OCI-LY7 (cell line): ENCODE data around the gene COL23A1. TPM values are rescaled to one million over a fixed set of nuclear protein-coding genes. Genes with fewer than 3 reads are reported as not detected.

Source experiments
- BruUV-seq: library from RNA; stranded (reverse); fragments of 400-500 nt; replicated peaks from 2 replicates; lab custom pipeline; 2021; lab: Mats Ljungman, UMichigan
- CTCF ChIA-PET: fragments of 300-600 bp; sonication (Branson Sonifier 250); formaldehyde crosslinking; loops from one replicate; lab custom pipeline; 2022; ENCODE audit warnings: antibody characterized with exemption; ENCODE audit not compliant: unreplicated experiment; lab: Charles Lee
- POLR2A ChIA-PET: fragments of 300-600 bp; sonication (Branson Sonifier 250); formaldehyde crosslinking; loops from one replicate; lab custom pipeline; 2022; ENCODE audit warnings: antibody characterized with exemption; lab: Charles Lee
- DNase-seq: peaks from one replicate; pipeline ENCODE4 v3.0.0-alpha.2; 2015; ENCODE audit warnings: low spot score
- H2AFZ ChIP-seq: fragments of 200-600 bp; sonication (generic), shearing (Covaris generic); 2 replicates; pipeline ENCODE4 v1.6.1; 2014; ENCODE audit warnings: mild to moderate bottlenecking, antibody characterized with exemption, low read length, moderate library complexity
- H3K27ac ChIP-seq: fragments of 200-600 bp; sonication (generic); 2 replicates; pipeline ENCODE4 v1.5.1; 2014; ENCODE audit warnings: mixed run types, low read depth, mild to moderate bottlenecking, moderate library complexity, low read length, inconsistent platforms; ENCODE audit not compliant: poor library complexity, severe bottlenecking
- H3K36me3 ChIP-seq: fragments of 200-600 bp; sonication (generic); 2 replicates; pipeline ENCODE4 v1.6.1; 2014; ENCODE audit warnings: mild to moderate bottlenecking, antibody characterized with exemption, low read length, moderate library complexity, mixed read lengths; ENCODE audit not compliant: insufficient read depth
- H3K4me1 ChIP-seq: fragments of 200-600 bp; sonication (generic); 2 replicates; pipeline ENCODE4 v1.5.1; 2014; ENCODE audit warnings: mild to moderate bottlenecking, low read length; ENCODE audit not compliant: insufficient read depth, poor library complexity, severe bottlenecking
- H3K4me2 ChIP-seq: fragments of 200-600 bp; sonication (generic); 2 replicates; pipeline ENCODE4 v1.6.1; 2014; ENCODE audit warnings: mild to moderate bottlenecking, low read length
- H3K4me3 ChIP-seq: fragments of 200-600 bp; sonication (generic); 2 replicates; pipeline ENCODE4 v1.5.1; 2014; ENCODE audit warnings: mild to moderate bottlenecking, low read depth, low read length; ENCODE audit not compliant: poor library complexity, severe bottlenecking
- H3K79me2 ChIP-seq: fragments of 200-600 bp; sonication (generic); 2 replicates; pipeline ENCODE4 v1.6.1; 2016; ENCODE audit warnings: low read depth, mild to moderate bottlenecking, low read length, moderate library complexity, mixed read lengths; ENCODE audit not compliant: insufficient read depth
- H3K9me2 ChIP-seq: fragments of 200-600 bp; sonication (generic); 2 replicates; pipeline ENCODE4 v1.6.1; 2016; ENCODE audit warnings: mild to moderate bottlenecking, low read length, mixed read lengths; ENCODE audit not compliant: insufficient read depth
- H3K9me3 ChIP-seq: fragments of 200-600 bp; sonication (generic); 2 replicates; pipeline ENCODE4 v1.6.1; 2014; ENCODE audit warnings: mild to moderate bottlenecking, mixed run types, low read length, mixed read lengths
- H4K20me1 ChIP-seq: fragments of 200-600 bp; sonication (generic); 2 replicates; pipeline ENCODE4 v1.6.1; 2014; ENCODE audit warnings: mild to moderate bottlenecking, antibody characterized with exemption, low read length, moderate library complexity, mixed read lengths; ENCODE audit not compliant: insufficient read depth
- CTCF ChIP-seq: fragments of 200-600 bp; sonication (generic); conservative IDR thresholded peaks from 2 replicates; pipeline ENCODE4 v1.5.1; 2014; ENCODE audit warnings: mild to moderate bottlenecking, antibody characterized with exemption, low read length, moderate library complexity, mixed read lengths
- EZH2phosphoT487 ChIP-seq: fragments of 200-600 bp; sonication (generic); IDR thresholded peaks from 2 replicates; pipeline ENCODE4 v1.6.1; 2018; ENCODE audit warnings: low read depth, borderline replicate concordance, mild to moderate bottlenecking, mixed run types, antibody characterized with exemption, low read length, moderate library complexity, mixed read lengths
- intact Hi-C: fragments of 100-400 bp; cut with micrococcal nuclease; formaldehyde crosslinking; loops from one replicate; pipeline ENCODE4 v1.10.0; 2022; ENCODE audit not compliant: unreplicated experiment
- total RNA-seq, 2 experiments: library from RNA; depleted of rRNA in 1 of 2; stranded (reverse); fragments of >200 nt in 1 of 2; shearing (Covaris generic) in 1 of 2; gene quantifications; 2 replicates each; pipeline ENCODE4 v1.2.3, GENCODE V29; 2014 to 2022

Gene COL23A1
- total RNA-seq, 2 experiments from 2014 or later, result 0.53 TPM; not detected in 1

GRCh38 chr5:178204935-178205748 is 385.1 kb downstream of the COL23A1 start:
- peak; percentile 88 for DNase-seq
- H3K4me2 ChIP-seq, result peak overlapping the region; percentile 99
- intact Hi-C loops, result loop anchor here (2.0 kb wide), 1 partner anchor 28 kb away; the partner anchor contains the start of gene PHYKPL
- BruUV-seq, result no TSS peak
- peak overlapping the region; percentile 99 for H3K4me3 ChIP-seq
- peaks cover 57% of the 10 kb centered on the region for H3K36me3 ChIP-seq
- peak overlapping the region; percentile 82 for H3K27ac ChIP-seq
- ChIA-PET CTCF (no interaction called here), POLR2A (interaction anchor here (0.6 to 1.7 kb wide), 10 partner anchors 10 to 655 kb away, joined by 3 to 5 read pairs (median 3); partner anchors contain the start of gene ZNF354B)
- no peaks in the 10 kb centered on the region for H3K9me3 ChIP-seq
- H3K4me1 ChIP-seq, result peaks cover 20% of the 10 kb centered on the region
- H2AFZ ChIP-seq, result no peak overlapping the region
- peaks cover 62% of the 10 kb centered on the region for H3K79me2 ChIP-seq
- H3K9me2 ChIP-seq, result no peaks in the 10 kb centered on the region
- no peak for TF ChIP-seq EZH2phosphoT487
- 0 out of 2 replicates have a peak, but pooled peaks have one; percentile 21 for TF ChIP-seq CTCF
- peaks cover 49% of the 10 kb centered on the region for H4K20me1 ChIP-seq

- H3K9me2 ChIP-seq, result no peaks in the 10 kb centered on the region
- intact Hi-C loops, result loop anchor here (2.0 kb wide), 1 partner anchor 28 kb away; the partner anchor contains the start of gene PHYKPL
- no peaks in the 10 kb centered on the region for H3K9me3 ChIP-seq
- peak within 1 kb of the TSS; percentile 99 for H3K4me3 ChIP-seq
- H3K4me2 ChIP-seq, result peak within 1 kb of the TSS; percentile 99
- peaks cover 41% of the 10 kb centered on the region for H4K20me1 ChIP-seq
- peaks cover 50% of the 10 kb centered on the region for H3K36me3 ChIP-seq
- POLR2A ChIA-PET, result interaction anchor here (0.6 to 1.7 kb wide), 12 partner anchors 9 to 655 kb away, joined by 3 to 9 read pairs (median 3); partner anchors contain the start of gene ZNF354B
- CTCF ChIA-PET, result interaction anchor here (0.6 kb wide), 1 partner anchor 74 kb away, joined by 3 read pairs; no protein-coding TSS in a partner anchor
- DNase-seq, result peak; percentile 97
- peaks cover 62% of the 10 kb centered on the region for H3K79me2 ChIP-seq
- peaks cover 20% of the 10 kb centered on the region for H3K4me1 ChIP-seq
- peak within 1 kb of the TSS; percentile 82 for H3K27ac ChIP-seq
- peak within 1 kb of the TSS; percentile 69; the same call in 1 of the 2 replicates for H2AFZ ChIP-seq
- TSS peak; percentile 53 for BruUV-seq
- TF ChIP-seq EZH2phosphoT487 (no peak), CTCF (no peak)
Measured at GRCh38 chr5:178204182-178204934, 385.8 kb downstream of the COL23A1 start, which contains the start of gene HNRNPAB. Gene HNRNPAB (plus strand): TSS chr5:178204533. CDS start chr5:178204838, 305 bp downstream.
